CD4-positive, alpha-beta T cell treated with Interleukin-17A for 1 hour (primary cell): ENCODE results near the gene ERAL1.
"Not testable (repeated sequence)": the region's sequence is repeated elsewhere in the genome, so short reads cannot be mapped to it uniquely, and the experiment has no call there.

Experiments used
- DNase-seq: peaks from one replicate; pipeline ENCODE4 v3.0.0-alpha.2; 2020

Gene ERAL1

GRCh38 chr17:28855336-28855679 is 492 bp downstream of the ERAL1 start:
- no peak for DNase-seq

- no peak for DNase-seq
Measured at GRCh38 chr17:28856028-28856574, 1.3 kb downstream of the ERAL1 start.

- no peak for DNase-seq
Measured at GRCh38 chr17:28857905-28858800, 3.3 kb downstream of the ERAL1 start.

DNA sequence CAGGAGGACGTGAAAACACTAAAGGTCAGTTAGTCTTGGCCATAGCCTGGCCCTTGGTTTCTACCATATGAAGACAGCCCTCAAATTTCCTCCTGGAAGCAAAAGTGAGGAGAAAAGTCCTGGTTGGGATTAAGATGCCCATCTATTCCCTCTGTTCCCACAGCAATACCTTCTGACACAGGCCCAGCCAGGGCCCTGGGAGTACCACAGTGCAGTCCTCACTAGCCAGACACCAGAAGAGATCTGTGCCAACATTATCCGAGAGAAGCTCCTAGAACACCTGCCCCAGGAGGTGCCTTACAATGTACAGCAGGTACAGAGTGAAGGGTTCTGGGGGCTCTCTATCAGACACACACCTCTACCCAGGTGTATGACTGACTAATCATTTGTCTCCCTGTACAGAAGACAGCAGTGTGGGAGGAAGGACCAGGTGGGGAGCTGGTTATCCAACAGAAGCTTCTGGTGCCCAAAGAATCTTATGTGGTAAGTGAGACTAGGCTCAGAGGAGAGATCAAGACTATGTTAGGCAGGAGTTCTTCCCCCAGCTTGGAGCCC is 4.1 kb downstream of the ERAL1 start:
- DNase-seq: no peak

DNA sequence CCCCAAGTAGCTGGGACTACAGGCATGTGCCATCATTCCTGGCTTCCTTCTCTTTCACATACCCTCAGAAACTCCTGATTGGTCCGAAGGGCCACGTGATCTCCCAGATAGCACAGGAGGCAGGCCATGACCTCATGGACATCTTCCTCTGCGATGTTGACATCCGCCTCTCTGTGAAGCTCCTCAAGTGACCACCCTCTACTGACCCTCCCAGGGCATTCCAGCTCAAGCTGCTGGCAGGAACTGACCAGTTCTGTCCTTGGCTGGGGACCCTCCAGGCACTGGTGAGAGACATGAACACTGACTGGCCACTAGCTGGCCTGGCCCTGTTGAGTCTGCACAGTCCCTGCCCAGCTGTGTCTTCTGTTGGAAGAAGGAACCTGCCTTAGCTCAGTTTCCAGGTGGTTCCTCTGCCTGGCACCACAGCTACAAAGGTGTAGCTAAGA is 5.6 kb downstream of the ERAL1 start:
- no peak for DNase-seq

DNA sequence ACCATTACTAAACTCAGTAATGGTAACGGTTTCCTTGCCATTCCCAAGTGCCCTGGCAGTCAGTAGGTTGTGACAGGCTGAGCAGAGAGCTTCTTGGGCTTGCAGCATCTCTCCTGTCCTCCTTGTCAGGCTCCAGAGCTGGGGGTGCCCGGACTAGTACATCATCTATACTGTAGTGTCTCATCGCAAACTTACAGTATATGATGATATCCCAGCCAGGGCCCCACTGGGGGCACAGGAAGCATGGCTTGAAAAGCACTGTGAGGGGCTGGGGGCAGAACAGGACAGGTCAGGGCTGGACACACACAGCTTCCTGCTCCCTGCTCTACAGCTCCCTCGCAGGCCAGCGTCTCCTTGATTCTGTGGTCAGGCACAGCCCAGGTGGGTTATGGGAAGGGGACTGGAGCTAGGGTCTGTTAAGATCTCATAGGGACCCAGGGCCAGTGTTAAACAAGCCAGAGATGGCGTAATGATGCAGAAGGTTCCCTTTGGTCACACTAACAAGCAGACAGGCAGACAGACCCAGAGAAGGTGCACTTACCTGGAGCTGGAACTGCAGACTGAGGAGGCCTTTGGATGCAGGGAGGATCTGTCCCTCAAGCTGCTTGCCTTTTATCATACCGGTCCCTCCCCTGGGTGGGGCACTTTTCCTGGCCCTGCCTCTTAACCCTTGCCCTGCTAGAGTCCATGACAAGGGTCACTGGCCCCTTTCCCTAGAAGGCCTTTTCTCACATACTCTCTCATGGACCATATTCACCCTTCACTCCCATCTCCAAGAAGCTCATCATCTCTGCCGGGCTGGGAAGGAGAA is 6.8 kb downstream of the ERAL1 start:
- no peak for DNase-seq

DNA sequence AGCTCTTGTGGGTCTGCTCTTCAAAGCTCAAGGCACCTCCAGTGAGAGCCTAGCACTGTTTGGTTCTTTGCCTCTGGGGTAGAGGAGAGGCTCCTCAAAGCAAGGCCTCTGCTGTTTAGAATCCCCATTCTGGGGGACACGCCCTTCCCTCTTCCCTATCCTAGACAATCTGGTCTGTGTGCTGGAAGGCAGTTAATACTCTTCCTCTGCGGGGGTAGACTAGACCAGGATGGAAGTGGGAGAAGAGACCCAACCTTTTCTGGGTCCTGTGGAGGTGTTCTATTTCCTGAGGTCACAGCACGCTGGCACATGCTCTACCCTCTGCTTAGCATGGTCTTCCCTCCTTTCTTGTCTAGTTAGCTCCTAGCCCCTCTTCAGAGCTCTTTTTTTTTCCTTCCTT is 7.7 kb downstream of the ERAL1 start:
- DNase-seq: no peak

- DNase-seq: no peak
Measured at GRCh38 chr17:28863953-28864352, 9.1 kb downstream of the ERAL1 start.

DNA sequence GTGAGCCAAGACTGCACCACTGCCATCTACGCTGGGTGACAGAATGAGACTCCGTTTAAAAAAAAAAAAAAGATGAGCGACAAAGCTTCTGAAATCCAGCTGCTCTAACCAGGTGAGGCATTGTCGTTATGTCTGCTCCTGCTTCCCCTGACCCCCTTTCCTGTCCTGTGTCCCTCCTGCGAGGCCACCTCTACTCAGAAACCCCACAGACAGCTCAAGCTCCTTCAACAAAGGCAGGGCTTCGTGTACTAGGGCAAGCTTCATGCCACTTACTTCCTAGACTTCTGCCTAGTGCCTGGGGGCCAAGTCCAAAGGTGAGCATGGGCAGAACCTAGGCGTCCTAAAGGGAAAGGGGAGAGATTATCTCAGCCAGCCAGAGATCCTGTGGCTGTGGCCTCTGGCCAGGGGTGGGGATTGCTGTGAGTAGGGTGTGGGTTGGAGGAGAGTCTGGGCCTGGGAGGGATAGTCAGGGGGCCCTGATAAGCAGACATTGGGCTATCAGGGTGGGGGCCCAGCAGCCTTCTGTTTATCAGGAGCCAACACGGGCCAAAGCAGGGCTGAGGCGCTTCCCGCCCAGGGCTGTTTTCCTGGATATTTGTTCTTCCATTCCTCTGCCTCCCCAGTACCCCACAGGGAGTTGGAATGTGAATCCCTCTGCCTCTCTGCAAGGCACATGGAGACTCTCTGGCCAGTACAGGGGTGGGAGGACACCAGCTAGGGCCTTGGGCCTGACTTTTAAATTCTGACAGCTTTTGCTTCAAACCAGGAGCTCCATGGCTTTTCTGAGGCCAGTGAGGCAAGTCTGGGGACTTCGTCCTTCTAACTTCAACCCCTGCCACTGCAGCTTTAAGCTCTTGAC is 10.4 kb downstream of the ERAL1 start:
- no peak for DNase-seq

DNA sequence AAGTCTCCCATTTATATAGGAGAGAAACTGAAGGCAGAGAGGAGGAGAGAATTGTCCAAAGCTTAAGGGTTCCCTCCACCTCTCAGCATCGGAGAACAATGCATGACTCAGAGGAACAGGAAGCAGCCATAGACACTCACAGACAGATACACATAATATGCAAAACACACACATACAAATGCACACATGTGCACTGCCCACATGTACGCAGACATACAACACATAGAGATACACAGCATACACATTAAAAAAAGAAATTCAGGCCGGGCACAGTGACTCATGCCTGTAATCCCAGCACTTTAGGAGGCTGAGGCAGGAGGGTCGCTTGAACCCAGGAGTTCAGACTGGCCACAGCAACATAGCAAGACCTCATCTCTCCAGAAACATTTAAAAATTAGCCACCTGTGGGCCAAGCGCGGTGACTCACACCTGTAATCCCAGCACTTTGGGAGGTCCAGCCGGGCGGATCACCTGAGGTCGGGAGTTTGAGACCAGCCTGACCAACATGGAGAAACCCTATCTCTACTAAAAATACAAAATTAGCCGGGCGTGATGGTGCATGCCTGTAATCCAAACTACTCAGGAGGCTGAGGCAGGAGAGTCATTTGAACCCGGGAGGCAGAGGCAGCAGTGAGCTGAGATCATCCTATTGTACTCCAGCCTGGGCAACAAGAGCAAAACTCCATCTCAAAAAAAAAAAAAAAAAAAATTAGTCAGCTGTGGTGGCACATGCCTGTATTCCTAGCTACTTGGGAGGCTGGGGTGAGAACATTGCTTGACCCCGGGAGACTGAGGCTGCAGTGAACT is 11.3 kb downstream of the ERAL1 start:
- DNase-seq: no peak

DNA sequence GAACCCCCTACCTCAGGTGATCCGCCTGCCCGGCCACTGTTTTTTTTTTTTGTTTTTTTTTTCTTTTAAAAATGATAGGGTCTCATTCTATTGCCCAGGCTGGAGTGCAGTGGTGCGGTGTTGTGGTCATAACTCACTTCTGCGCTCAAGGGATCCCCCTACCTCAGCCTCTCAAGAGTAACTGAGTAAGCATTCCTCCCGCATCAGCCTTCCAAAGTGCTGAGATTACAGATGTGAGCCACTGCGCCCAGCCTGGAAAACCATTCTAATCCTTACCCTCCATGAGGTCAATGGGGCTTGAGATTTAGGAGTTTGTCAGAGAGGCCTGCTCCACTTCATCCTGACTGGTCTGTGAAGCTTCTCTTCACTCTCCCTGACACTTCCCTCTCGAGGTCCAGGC is 12.5 kb downstream of the ERAL1 start:
- DNase-seq: no peak

GRCh38 chr17:28871056-28871579 is 16.3 kb downstream of the ERAL1 start:
- DNase-seq: peak; percentile 38

- DNase-seq: no peak
Measured at GRCh38 chr17:28873839-28874238, 19.0 kb downstream of the ERAL1 start.

DNA sequence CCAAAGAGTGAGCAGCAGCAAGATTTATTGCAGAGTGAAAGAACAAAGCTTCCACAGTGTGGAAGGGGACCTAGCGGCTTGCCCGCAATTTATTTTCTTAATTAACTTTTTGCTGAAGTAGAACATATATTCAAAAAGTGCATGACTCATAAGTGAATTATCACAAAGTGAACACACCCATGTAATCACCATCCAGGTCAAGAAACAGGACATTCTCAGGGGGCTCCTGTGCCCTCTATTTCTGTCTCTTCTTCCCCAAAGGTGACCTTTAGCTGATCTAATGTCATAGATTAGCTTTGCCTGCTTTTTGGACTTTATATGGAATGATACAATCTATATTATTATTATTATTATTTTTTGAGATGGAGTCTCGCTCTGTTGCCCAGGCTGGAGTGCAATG is 19.9 kb downstream of the ERAL1 start:
- no peak for DNase-seq

- no peak for DNase-seq
Measured at GRCh38 chr17:28875848-28876550, 21.2 kb downstream of the ERAL1 start.

DNA sequence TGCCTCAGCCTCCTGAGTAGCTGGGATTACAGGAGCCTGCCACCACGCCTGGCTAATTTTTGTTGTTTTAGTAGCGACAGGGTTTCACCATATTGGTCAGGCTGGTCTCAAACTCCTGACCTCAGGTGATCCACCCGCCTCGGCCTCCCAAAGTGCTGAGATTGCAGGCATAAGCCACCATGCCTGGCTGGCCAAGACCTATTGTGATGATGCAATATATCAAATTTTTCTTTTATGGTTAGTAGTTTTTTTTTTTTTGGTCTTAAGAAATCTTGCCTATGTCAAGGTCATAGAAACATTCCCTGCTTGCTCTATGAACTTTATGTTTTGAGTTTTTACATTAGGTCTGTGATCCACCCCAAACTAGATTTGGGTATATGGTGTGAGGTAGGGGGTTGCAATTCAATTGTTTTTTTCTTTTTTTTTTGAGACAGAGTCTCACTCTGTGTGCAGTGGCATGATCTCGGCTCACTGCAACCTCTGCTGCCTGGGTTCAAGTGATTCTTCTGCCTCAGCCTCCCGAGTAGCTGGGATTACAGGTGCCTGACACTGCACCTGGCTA is 22.4 kb downstream of the ERAL1 start:
- DNase-seq: not testable (repeated sequence)

DNA sequence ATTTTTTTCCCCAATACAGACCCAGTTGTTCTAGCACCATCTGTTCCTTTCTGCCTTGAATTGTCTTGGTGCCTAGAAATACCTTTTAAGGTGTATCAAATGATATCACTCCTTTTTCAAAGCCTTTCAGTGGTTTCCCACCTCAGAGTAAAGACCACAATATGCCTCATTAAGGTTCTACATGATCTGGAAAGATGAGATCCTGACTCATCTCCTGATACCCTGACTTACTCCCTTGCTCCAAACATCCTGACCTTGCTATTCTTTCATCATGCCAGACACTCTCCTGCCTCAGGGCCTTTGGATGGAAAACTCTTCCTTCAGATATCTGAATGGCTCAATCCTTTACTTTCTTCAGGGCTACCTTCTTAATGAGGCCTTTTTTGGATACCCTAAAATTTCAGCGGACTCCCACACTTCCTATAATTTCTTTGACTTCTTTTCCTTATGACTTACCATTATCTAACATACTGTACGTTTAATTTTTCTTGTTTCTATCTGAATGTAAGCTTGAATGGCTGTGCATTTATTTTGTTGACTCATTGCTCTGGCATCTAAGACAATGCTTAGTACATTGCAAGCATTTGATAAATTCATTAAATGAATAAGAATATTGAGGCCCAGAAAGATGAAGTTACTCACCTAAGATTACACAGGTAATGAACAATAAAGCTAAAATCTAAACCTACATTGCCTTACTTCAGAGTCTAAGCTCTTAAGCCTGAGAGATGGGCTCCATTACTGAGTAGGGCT is 23.5 kb downstream of the ERAL1 start:
- DNase-seq: no peak

DNA sequence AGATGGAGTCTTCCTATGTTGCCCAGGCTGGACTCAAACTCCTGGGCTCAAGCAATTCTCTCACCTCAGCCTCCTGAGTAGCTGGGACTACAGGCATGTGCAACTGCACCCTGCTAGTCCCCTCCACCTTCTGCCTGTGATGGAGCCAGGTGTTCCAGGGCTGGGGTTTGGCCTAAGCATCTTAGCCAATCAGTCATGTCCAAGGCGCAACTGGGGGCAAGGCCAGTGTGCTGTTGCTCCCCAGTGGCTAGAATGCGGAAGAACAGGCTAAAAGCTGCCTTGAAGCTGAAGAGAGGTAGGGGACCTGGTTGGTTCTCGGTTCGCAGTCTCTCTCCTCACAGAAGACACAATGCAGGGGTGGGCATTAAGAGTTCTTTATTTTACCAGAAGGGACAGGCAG is 24.2 kb downstream of the ERAL1 start:
- peak; percentile 8 for DNase-seq

GRCh38 chr17:28879886-28880571 is 25.2 kb downstream of the ERAL1 start:
- DNase-seq: no peak
